Right atrium auricular region (tissue), 2 donors: Measurements from ENCODE around the gene SFXN1. TPM values are rescaled to one million over a fixed set of nuclear protein-coding genes. Genes with fewer than 3 reads are reported as not detected.

Experiments used
- DNase-seq: peaks from one replicate; pipeline ENCODE4 v3.0.0-alpha.2; 2019; ENCODE audit warnings: low spot score
- H3K27ac ChIP-seq, 2 donors: fragments of 200-600 bp; sonication (generic); 1 replicate in 1 of 2; 2 replicates in 1 of 2; pipeline ENCODE4 v1.5.1; 2016 to 2019
- H3K27me3 ChIP-seq, 2 donors: fragments of 200-600 bp; sonication (generic); one replicate each; pipeline versions ENCODE4 v1.5.1 to v1.6.0; 2017 to 2019
- H3K36me3 ChIP-seq: fragments of 200-600 bp; sonication (generic); one replicate; pipeline ENCODE4 v1.5.1; 2016
- H3K4me1 ChIP-seq, 2 donors: fragments of 200-600 bp; sonication (generic); one replicate each; pipeline versions ENCODE4 v1.5.1 to v1.6.0; 2017 to 2019
- H3K4me3 ChIP-seq, 2 donors: fragments of 200-600 bp; sonication (generic); 1 replicate in 1 of 2; 2 replicates in 1 of 2; pipeline ENCODE4 v1.5.1; 2017 to 2019; ENCODE audit warnings: mild to moderate bottlenecking in 1 of 2, moderate library complexity in 1 of 2
- H3K9me3 ChIP-seq, 2 donors: fragments of 200-600 bp; sonication (generic); one replicate each; pipeline ENCODE4 v1.5.1; 2019
- CTCF ChIP-seq, 2 donors: fragments of 200-600 bp; sonication (generic); IDR thresholded peaks; one replicate each; pipeline ENCODE4 v1.5.1; 2019; ENCODE audit warnings: antibody characterized with exemption in 2 of 2
- total RNA-seq, 2 donors: library from RNA; depleted of rRNA; stranded (reverse); fragments of >200 nt; gene quantifications; one replicate each; pipeline ENCODE4 v1.1.0, GENCODE V29; 2016

Gene SFXN1
- total RNA-seq, 2 donors from 2014 or later = 23.3 to 33.0 TPM

DNA sequence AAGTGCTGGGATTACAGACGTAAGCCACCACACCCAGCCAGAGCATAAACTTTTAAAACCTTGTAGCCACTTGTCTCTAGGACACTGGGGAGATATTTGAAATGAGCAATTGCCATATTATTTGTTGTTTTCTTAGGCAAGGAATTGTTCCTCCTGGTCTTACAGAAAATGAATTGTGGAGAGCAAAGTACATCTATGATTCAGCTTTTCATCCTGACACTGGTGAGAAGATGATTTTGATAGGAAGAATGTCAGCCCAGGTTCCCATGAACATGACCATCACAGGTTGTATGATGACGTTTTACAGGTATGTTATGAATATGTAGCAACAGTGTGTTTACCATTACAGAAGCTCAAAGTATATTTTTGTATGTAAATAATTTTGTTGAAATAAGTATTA is 30.5 kb downstream of the SFXN1 start:
- DNase-seq = no peak
- Histone ChIP-seq H3K27me3 (no peaks in the 10 kb centered on the region), H3K27ac (no peak overlapping the region), H3K4me3 (no peak overlapping the region), H3K36me3 (peaks cover 49% of the 10 kb centered on the region), H3K4me1 (no peaks in the 10 kb centered on the region), H3K9me3 (no peaks in the 10 kb centered on the region)
- TF ChIP-seq CTCF (IDR thresholded peaks at IDR 0.05) = no peak

DNA sequence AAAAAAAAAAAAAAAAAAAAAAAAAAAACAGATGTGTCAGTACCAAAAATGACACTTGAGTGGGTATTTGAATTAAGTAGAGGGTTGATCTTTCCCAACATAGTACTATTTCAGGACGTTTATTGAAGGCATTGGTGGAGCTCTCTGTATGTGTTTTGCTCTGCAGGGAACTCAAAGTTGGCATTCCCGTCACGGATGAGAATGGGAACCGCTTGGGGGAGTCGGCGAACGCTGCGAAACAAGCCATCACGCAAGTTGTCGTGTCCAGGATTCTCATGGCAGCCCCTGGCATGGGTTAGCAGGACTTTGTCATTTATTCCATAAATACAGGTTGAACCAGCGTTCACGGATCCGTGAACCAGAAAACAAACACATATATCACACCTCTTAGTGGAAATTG is 34.9 kb downstream of the SFXN1 start:
- no peaks in the 10 kb centered on the region for H3K9me3 ChIP-seq
- H3K4me3 ChIP-seq = no peak overlapping the region
- DNase-seq = no peak
- peaks cover 78% of the 10 kb centered on the region for H3K36me3 ChIP-seq
- H3K27me3 ChIP-seq = no peaks in the 10 kb centered on the region
- TF ChIP-seq CTCF (IDR thresholded peaks at IDR 0.05) = no peak
- H3K4me1 ChIP-seq = no peaks in the 10 kb centered on the region
- H3K27ac ChIP-seq = no peak overlapping the region

DNA sequence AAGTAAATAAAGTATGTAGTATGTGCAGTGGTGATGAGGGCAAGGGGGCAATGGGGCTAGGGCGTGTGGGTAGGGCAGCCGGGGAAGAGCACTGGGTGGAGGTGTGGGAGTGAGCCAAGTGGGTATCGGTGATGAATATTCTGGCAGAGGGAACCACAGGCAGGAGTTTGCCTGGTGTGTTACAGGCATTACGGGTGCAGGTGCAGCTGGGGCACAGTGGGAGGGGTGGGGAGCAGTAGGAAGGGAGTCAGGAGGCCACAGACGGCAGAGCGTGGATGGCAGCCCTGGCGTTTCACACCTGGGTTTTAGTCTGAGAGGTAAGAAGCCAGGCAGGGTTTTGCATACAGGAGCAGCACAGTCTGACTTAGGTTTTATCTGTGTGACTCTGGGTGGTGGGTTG is 35.4 kb downstream of the SFXN1 start:
- no peak for DNase-seq
- Histone ChIP-seq H3K9me3 (no peaks in the 10 kb centered on the region), H3K27ac (no peak overlapping the region), H3K4me3 (no peak overlapping the region), H3K36me3 (peaks cover 82% of the 10 kb centered on the region), H3K4me1 (no peaks in the 10 kb centered on the region), H3K27me3 (no peaks in the 10 kb centered on the region)
- TF ChIP-seq CTCF (IDR thresholded peaks at IDR 0.05) = no peak

DNA sequence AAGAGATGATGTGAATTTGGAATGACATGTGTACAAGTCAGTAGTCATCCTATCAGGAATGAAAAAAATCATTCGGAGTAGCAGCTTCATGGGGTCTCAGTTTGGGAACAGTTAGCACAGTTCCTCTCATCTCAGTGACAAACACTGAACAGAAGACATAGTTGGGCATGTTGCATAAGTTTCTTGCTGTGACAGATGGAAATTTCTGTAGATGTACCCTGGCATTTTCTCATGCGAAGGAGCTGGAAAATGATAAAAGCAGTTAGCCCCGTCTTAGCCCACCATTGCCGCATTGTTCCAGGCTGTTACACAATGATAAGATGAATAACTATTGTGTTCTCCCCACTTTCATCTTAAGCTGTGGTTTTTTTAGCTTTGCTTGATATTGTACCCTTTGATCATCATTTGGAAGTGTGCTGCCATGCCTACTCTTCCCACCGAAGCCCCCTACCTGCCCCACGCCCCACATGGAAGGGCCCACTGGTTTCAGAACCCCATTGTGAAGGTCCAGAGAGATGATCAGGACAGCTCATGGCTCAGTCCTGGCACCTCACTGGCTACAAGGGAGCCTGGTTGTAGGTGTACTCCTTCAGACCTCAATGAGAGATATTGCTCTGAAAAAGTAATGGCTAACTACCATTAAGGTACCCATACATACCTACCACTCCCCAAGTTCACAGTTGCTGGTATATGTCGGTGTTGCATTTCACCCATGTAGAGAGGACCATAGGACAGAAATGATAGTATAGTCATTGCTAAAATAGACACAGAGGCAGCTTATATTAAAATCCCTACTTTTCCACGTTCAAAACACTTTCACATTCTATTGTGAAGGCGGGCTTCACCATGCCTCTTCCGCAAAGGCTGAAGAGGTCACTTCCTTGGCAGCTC is 38.8 kb downstream of the SFXN1 start:
- peaks cover 71% of the 10 kb centered on the region for H3K36me3 ChIP-seq
- H3K4me1 ChIP-seq = no peaks in the 10 kb centered on the region
- no peaks in the 10 kb centered on the region for H3K9me3 ChIP-seq
- no peak overlapping the region for H3K4me3 ChIP-seq
- H3K27ac ChIP-seq = no peak overlapping the region
- DNase-seq = no peak
- no peak for TF ChIP-seq CTCF (IDR thresholded peaks at IDR 0.05)
- H3K27me3 ChIP-seq = no peaks in the 10 kb centered on the region

DNA sequence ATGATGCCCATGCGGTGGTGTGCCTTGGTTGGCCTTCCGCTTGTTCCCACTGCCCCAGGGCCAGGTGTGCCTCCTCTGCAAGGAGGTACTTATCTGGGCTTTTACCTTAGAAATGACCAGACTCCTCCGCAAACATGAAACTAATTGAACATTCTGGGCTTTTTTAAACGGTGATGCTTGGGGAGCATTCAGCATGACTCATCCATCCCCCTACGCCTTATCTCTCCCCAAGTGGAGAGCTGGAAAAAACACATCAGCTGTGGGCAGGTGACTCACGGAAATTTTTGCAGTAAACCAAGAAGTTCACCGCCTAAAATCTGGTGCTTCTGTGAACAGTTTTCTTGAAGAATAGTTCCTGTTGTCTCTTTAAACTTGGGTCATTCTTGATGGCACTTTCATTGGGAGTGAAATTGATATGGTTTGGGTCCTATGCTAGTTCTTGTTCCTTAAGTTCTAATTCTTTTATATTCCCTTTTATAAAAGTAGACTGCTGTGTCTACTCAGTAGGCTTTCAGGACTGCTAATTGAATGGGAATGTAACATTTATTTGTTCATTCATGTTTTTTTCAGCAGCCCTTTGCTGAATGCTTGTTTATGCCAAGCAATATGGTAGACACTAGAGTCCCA is 39.6 kb downstream of the SFXN1 start:
- no peaks in the 10 kb centered on the region for H3K9me3 ChIP-seq

More for the DNA sequence above, 39.6 kb downstream of the SFXN1 start:
- Histone ChIP-seq H3K36me3 (peaks cover 68% of the 10 kb centered on the region), H3K27ac (no peak overlapping the region), H3K4me1 (no peaks in the 10 kb centered on the region), H3K4me3 (no peak overlapping the region), H3K27me3 (no peaks in the 10 kb centered on the region)
- no peak for TF ChIP-seq CTCF (IDR thresholded peaks at IDR 0.05)
- DNase-seq = no peak
